SK-N-SH treated with all-trans-retinoic acid at 6 μM for 48 hours (cell line): ENCODE results near the gene GLI3.

Experiments used
- ATAC-seq: fragments of 200-7000 bp; cut with Tn5 transposase; 3 replicates; pipeline ENCODE4 v1.9.1; 2020; ENCODE audit warnings: mild to moderate bottlenecking, moderate library complexity
- ARNTL ChIP-seq: fragments of 450-650 bp; formaldehyde crosslinking; IDR thresholded peaks from 2 replicates; pipeline ENCODE4 v1.5.0; 2020; ENCODE audit warnings: low read depth, mild to moderate bottlenecking, moderate library complexity, borderline replicate concordance
- BACH2 ChIP-seq: fragments of 250-450 bp; sonication (Bioruptor Pico); IDR thresholded peaks from 2 replicates; pipeline ENCODE4 v1.9.0; 2021; ENCODE audit warnings: mild to moderate bottlenecking, borderline replicate concordance
- CSDC2 ChIP-seq: fragments of 250-450 bp; sonication (Bioruptor Pico); IDR thresholded peaks from 2 replicates; pipeline ENCODE4 v1.5.0; 2020; ENCODE audit warnings: mild to moderate bottlenecking, moderate library complexity
- CSRNP3 ChIP-seq: fragments of 250-450 bp; sonication (Bioruptor Pico); IDR thresholded peaks from 2 replicates; pipeline ENCODE4 v1.5.1; 2021; ENCODE audit warnings: mild to moderate bottlenecking, moderate library complexity
- ESRRG ChIP-seq: fragments of 250-450 bp; sonication (Bioruptor Pico); IDR thresholded peaks from 2 replicates; pipeline ENCODE4 v1.6.1; 2021; ENCODE audit warnings: mild to moderate bottlenecking
- GLIS3 ChIP-seq: fragments of 250-450 bp; sonication (Bioruptor Pico); IDR thresholded peaks from 2 replicates; pipeline ENCODE4 v1.5.0; 2020; ENCODE audit warnings: mild to moderate bottlenecking, moderate library complexity
- ISL1 ChIP-seq: fragments of 250-450 bp; sonication (Bioruptor Pico); IDR thresholded peaks from 2 replicates; pipeline ENCODE4 v2.1.2; 2022; ENCODE audit warnings: mild to moderate bottlenecking, moderate library complexity
- OSR1 ChIP-seq: fragments of 250-450 bp; sonication (Bioruptor Pico); IDR thresholded peaks from 2 replicates; pipeline ENCODE4 v1.8.0; 2022; ENCODE audit warnings: moderate library complexity, mild to moderate bottlenecking, inconsistent platforms
- PATZ1 ChIP-seq: fragments of 250-450 bp; sonication (Bioruptor Pico); IDR thresholded peaks from 2 replicates; pipeline ENCODE4 v1.8.0; 2020; ENCODE audit warnings: mild to moderate bottlenecking, moderate library complexity, borderline replicate concordance
- POU6F1 ChIP-seq: fragments of 250-450 bp; sonication (Bioruptor Pico); IDR thresholded peaks from 2 replicates; pipeline ENCODE4 v1.8.0; 2021; ENCODE audit warnings: low read depth, mild to moderate bottlenecking, moderate library complexity, borderline replicate concordance
- RARB ChIP-seq: fragments of 250-450 bp; sonication (Bioruptor Pico); IDR thresholded peaks from 2 replicates; pipeline ENCODE4 v1.8.0; 2021; ENCODE audit warnings: mild to moderate bottlenecking, moderate library complexity
- SNAI2 ChIP-seq: fragments of 250-450 bp; sonication (Bioruptor Pico); IDR thresholded peaks from 2 replicates; pipeline ENCODE4 v1.5.0; 2020; ENCODE audit warnings: mild to moderate bottlenecking, moderate library complexity
- TCF4 ChIP-seq: fragments of 250-450 bp; sonication (Bioruptor Pico); IDR thresholded peaks from 2 replicates; pipeline ENCODE4 v1.8.0; 2021; ENCODE audit warnings: mild to moderate bottlenecking, moderate library complexity, borderline replicate concordance
- TOX ChIP-seq: fragments of 250-450 bp; sonication (Bioruptor Pico); IDR thresholded peaks from 2 replicates; pipeline ENCODE4 v1.8.0; 2021; ENCODE audit warnings: mild to moderate bottlenecking, moderate library complexity, borderline replicate concordance
- TSHZ2 ChIP-seq: fragments of 250-450 bp; sonication (Bioruptor Pico); IDR thresholded peaks from 2 replicates; pipeline ENCODE4 v1.5.0; 2020; ENCODE audit warnings: mild to moderate bottlenecking, moderate library complexity
- ZC3H10 ChIP-seq: fragments of 250-450 bp; sonication (Bioruptor Pico); IDR thresholded peaks from 2 replicates; pipeline ENCODE4 v1.5.1; 2021; ENCODE audit warnings: mild to moderate bottlenecking, moderate library complexity
- ZFP3 ChIP-seq: fragments of 250-450 bp; sonication (Bioruptor Pico); IDR thresholded peaks from 2 replicates; pipeline ENCODE4 v1.5.0; 2020; ENCODE audit warnings: mild to moderate bottlenecking, moderate library complexity
- ZFP30 ChIP-seq: fragments of 450-650 bp; formaldehyde crosslinking; IDR thresholded peaks from 2 replicates; pipeline ENCODE4 v1.5.0; 2022; ENCODE audit warnings: mild to moderate bottlenecking, moderate library complexity
- ZNF565 ChIP-seq: fragments of 450-650 bp; formaldehyde crosslinking; conservative IDR thresholded peaks from 2 replicates; pipeline ENCODE4 v1.5.0; 2020; ENCODE audit warnings: low read depth, mild to moderate bottlenecking, moderate library complexity
- ZNF70 ChIP-seq: fragments of 450-650 bp; formaldehyde crosslinking; IDR thresholded peaks from 2 replicates; pipeline ENCODE4 v1.5.0; 2020; ENCODE audit warnings: mild to moderate bottlenecking, moderate library complexity
- ZNF8 ChIP-seq: fragments of 450-650 bp; formaldehyde crosslinking; IDR thresholded peaks from 2 replicates; pipeline ENCODE4 v1.5.0; 2020; ENCODE audit warnings: mild to moderate bottlenecking, moderate library complexity

GLI3 gene

GRCh38 chr7:42104694-42105093 lies 132.3 kb downstream of the GLI3 start:
- ATAC-seq = no peak

GRCh38 chr7:42104231-42104630 lies 132.8 kb downstream of the GLI3 start:
- no peak for ATAC-seq
- TF ChIP-seq ZNF8 (CRISPR knock-in tag) = no peak
- TF ChIP-seq SNAI2 (CRISPR knock-in tag) = no peak
- TF ChIP-seq BACH2 (CRISPR knock-in tag) = no peak
- no peak for TF ChIP-seq TOX (CRISPR knock-in tag)

More at GRCh38 chr7:42104694-42105093, 132.3 kb downstream of the GLI3 start:
- TF ChIP-seq ISL1 (CRISPR knock-in tag) = no peak
- no peak for TF ChIP-seq ZFP30 (CRISPR knock-in tag)
- TF ChIP-seq TCF4 = no peak
- TF ChIP-seq RARB (CRISPR knock-in tag) = no peak
- TF ChIP-seq ZNF70 (CRISPR knock-in tag) = no peak
- no peak for TF ChIP-seq TSHZ2 (CRISPR knock-in tag)
- TF ChIP-seq ZNF565 = no peak
- no peak for TF ChIP-seq OSR1
- TF ChIP-seq ZFP3 = no peak
- TF ChIP-seq POU6F1 (CRISPR knock-in tag) = no peak
- no peak for TF ChIP-seq TOX (CRISPR knock-in tag)
- TF ChIP-seq ESRRG (CRISPR knock-in tag) = no peak
- no peak for TF ChIP-seq BACH2 (CRISPR knock-in tag)
- no peak for TF ChIP-seq PATZ1
- TF ChIP-seq CSDC2 (CRISPR knock-in tag) = no peak
- TF ChIP-seq GLIS3 (CRISPR knock-in tag) = no peak

GRCh38 chr7:42103456-42103855 lies 133.6 kb downstream of the GLI3 start:
- TF ChIP-seq ARNTL (CRISPR knock-in tag) (no peak), ZNF8 (CRISPR knock-in tag) (no peak), ZFP3 (no peak), ZC3H10 (CRISPR knock-in tag) (no peak), BACH2 (CRISPR knock-in tag) (no peak), CSRNP3 (no peak), RARB (CRISPR knock-in tag) (no peak)
- no peak for ATAC-seq

GRCh38 chr7:42103020-42103419 lies 134.0 kb downstream of the GLI3 start:
- ATAC-seq = no peak
- TF ChIP-seq BACH2 (CRISPR knock-in tag) (no peak), CSRNP3 (no peak), TCF4 (no peak), POU6F1 (CRISPR knock-in tag) (no peak), ZNF8 (CRISPR knock-in tag) (no peak), ZFP3 (no peak), ISL1 (CRISPR knock-in tag) (no peak), ZFP30 (CRISPR knock-in tag) (no peak), TOX (CRISPR knock-in tag) (no peak), PATZ1 (no peak), OSR1 (no peak)
